Gastrocnemius medialis (tissue), 4 donors: ENCODE measurements around the gene NOS1AP. TPM values are rescaled to one million over a fixed set of nuclear protein-coding genes. Genes with fewer than 3 reads are reported as not detected.

ENCODE experiments used
- ATAC-seq, 2 donors: fragments of 150-250 bp; one replicate each; pipeline ENCODE4 v1.9.1; 2016
- DNase-seq, 2 donors: peaks; one replicate each; pipeline ENCODE4 v3.0.0-alpha.2; 2019
- H3K27ac ChIP-seq, 4 donors: fragments of 200-600 bp; sonication (generic); 1 replicate in 1 of 4; 2 replicates in 3 of 4; pipeline ENCODE4 v1.5.1; 2016 to 2018; ENCODE audit warnings: mild to moderate bottlenecking in 2 of 4, moderate library complexity in 1 of 4
- H3K27me3 ChIP-seq, 3 donors: fragments of 200-600 bp; sonication (generic) in 2 of 3; 1 replicate in 1 of 3; 2 replicates in 2 of 3; pipeline versions ENCODE4 v1.5.1 to v1.6.0; 2016 to 2019; ENCODE audit warnings: mild to moderate bottlenecking in 1 of 3, moderate library complexity in 1 of 3
- H3K36me3 ChIP-seq, 2 donors: fragments of 200-600 bp; sonication (generic) in 1 of 2; one replicate each; pipeline ENCODE4 v1.5.1; 2017 to 2018
- H3K4me1 ChIP-seq, 2 donors: fragments of 200-600 bp; sonication (generic) in 1 of 2; one replicate each; pipeline ENCODE4 v1.5.1; 2016 to 2017; ENCODE audit warnings: mild to moderate bottlenecking in 2 of 2
- H3K4me3 ChIP-seq, 4 donors: fragments of 200-600 bp; sonication (generic) in 3 of 4; 1 replicate in 1 of 4; 2 replicates in 3 of 4; pipeline ENCODE4 v1.5.1; 2016 to 2019; ENCODE audit warnings: mild to moderate bottlenecking in 2 of 4
- H3K9me3 ChIP-seq, 3 donors: fragments of 200-600 bp; sonication (generic) in 2 of 3; 1 replicate in 1 of 3; 2 replicates in 2 of 3; pipeline ENCODE4 v1.5.1; 2016 to 2019
- CTCF ChIP-seq, 5 experiments: fragments of 450-650 bp in 3 of 5; fragments of 200-600 bp in 2 of 5; sonication (generic) in 2 of 5; IDR thresholded peaks in 4 of 5; conservative IDR thresholded peaks in 1 of 5; 1 replicate in 4 of 5; 2 replicates in 1 of 5; pipeline ENCODE4 v1.5.1; 2016 to 2019; ENCODE audit warnings: antibody characterized with exemption in 5 of 5, mild to moderate bottlenecking in 3 of 5, moderate library complexity in 3 of 5
- POLR2A ChIP-seq, 2 donors: fragments of 450-650 bp; IDR thresholded peaks; one replicate each; pipeline ENCODE4 v1.6.1; 2017; ENCODE audit warnings: antibody characterized with exemption in 2 of 2, mild to moderate bottlenecking in 2 of 2, moderate library complexity in 2 of 2
- in situ Hi-C, 4 donors: fragments of 200-750 bp; cut with MboI; loops; one replicate each; pipeline versions ENCODE4 v1.15.0 to v1.8.0; 2017; ENCODE audit warnings: low sequenced_read_pairs in 4 of 4
- intact Hi-C: fragments of 100-400 bp; cut with DNase I; formaldehyde crosslinking; loops from one replicate; pipeline ENCODE4 v1.15.1; 2023; ENCODE audit warnings: low total_unique reads
- total RNA-seq, 4 donors: library from RNA; depleted of rRNA; stranded (reverse); fragments of >200 nt; gene quantifications; one replicate each; pipeline versions ENCODE4 v1.1.0 to v1.2.3, GENCODE V29; 2016

The NOS1AP gene
- total RNA-seq, 4 donors from 2014 or later, result 0.20 to 0.40 (median 0.25) TPM

DNA sequence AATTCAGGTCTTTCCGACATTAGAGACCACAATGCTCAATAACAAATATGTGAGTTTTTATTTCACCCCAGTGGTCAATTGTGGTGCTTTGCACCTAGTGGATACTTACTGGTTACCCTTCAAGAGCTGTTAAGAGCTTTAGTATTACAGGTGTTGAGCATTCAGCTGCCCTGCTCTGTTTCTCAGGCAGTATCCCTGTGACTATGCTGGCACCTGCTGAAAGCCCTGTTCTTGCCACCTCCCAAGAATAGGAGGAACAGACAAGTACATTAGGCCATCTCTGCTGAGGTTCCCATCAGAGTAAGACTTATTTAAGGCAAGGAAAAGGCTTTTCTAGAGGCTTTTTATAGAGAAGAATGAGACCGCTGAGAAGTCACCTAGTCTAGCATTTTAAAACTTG, 60.8 kb downstream of the NOS1AP start:
- no peaks in the 10 kb centered on the region for H3K27me3 ChIP-seq
- in situ Hi-C loops, result no loop called here
- DNase-seq, result no peak
- peaks cover 5% of the 10 kb centered on the region in 2 donors for H3K4me1 ChIP-seq
- H3K9me3 ChIP-seq, result no peaks in the 10 kb centered on the region
- intact Hi-C loops, result no loop called here
- H3K4me3 ChIP-seq, result no peak overlapping the region
- TF ChIP-seq CTCF (IDR thresholded peaks at IDR 0.05 in 4 of 5, conservative IDR thresholded peaks at IDR 0.05 in 1 of 5), result no peak
- no peak for TF ChIP-seq POLR2A (IDR thresholded peaks at IDR 0.05)
- no peak for ATAC-seq
- H3K27ac ChIP-seq, result no peak overlapping the region
- no peaks in the 10 kb centered on the region for H3K36me3 ChIP-seq

DNA sequence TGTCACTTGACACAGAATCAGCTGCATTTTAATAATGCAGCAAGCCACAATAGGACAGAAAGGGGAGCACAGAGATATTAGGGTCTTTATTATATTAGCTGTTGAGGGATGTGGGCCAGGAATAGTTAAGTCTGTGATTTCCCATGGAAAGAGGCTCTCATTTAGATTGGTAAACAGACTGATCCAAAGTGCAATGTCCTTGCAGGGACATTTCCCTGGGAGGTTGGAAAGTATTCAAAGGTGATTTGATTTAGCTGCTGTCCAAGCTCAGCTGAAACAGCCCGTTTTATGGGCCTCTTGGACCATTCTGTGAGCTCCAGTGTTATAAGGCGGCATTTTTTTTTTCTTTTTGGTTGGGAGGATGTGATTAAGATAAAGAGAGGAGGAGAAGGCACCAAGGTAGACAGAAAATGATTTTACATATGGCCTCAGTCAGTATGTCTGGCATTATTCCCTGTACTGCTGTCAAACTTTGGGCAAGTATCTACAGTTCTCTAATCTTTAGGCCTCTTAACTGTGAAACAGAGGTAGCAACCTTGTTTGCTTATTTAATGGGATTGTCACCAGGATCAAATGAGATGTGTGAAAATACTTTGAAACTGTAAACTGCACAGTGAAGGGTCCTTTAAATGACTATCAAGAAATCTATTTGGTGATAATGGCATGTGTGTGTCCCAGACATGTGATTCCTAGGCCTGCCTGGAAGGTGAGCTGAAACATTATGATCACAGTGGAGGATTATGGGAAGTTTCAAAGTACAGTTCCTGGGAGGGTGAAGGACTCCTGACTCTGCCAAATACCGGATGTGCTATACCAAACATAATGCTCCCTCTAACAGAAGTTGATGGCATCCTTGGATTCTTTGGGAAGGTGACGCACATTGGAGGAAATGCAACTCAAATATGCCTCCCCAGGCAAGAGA, 62.2 kb downstream of the NOS1AP start:
- no peaks in the 10 kb centered on the region for H3K36me3 ChIP-seq
- no peak for ATAC-seq
- H3K27me3 ChIP-seq, result no peaks in the 10 kb centered on the region
- no peak for DNase-seq
- in situ Hi-C loops (no loop called here), intact Hi-C loops (no loop called here)
- H3K27ac ChIP-seq, result no peak overlapping the region
- TF ChIP-seq CTCF (IDR thresholded peaks at IDR 0.05 in 4 of 5, conservative IDR thresholded peaks at IDR 0.05 in 1 of 5), result no peak
- TF ChIP-seq POLR2A (IDR thresholded peaks at IDR 0.05), result no peak
- H3K4me1 ChIP-seq, result peaks cover 5% of the 10 kb centered on the region in 2 donors
- H3K9me3 ChIP-seq, result no peaks in the 10 kb centered on the region
- no peak overlapping the region for H3K4me3 ChIP-seq

DNA sequence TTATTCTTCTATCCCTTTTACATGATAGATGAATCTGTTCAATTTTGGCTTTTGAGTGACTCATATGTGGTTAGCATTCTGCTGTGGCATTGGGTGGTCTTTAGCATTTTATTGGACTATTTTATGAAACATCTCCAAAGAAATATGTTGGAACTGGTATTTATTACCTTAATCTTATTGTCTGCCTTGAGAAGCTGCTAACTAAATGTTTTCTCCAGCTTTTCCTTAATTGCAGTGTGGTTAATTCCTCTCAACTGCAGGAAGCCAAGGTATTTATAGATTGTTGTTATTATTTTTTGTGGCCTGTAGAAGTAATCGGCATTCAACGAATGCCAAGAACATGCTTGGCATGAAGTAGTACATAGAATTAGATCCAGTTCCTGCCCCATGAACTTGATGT, 64.1 kb downstream of the NOS1AP start:
- ATAC-seq (no peak), DNase-seq (no peak)
- H3K4me1 ChIP-seq, result peaks cover 5% of the 10 kb centered on the region in 2 donors
- no peak overlapping the region for H3K4me3 ChIP-seq
- in situ Hi-C loops (no loop called here), intact Hi-C loops (no loop called here)
- no peaks in the 10 kb centered on the region for H3K9me3 ChIP-seq
- no peak overlapping the region for H3K27ac ChIP-seq
- TF ChIP-seq POLR2A (IDR thresholded peaks at IDR 0.05) (no peak), CTCF (IDR thresholded peaks at IDR 0.05 in 4 of 5, conservative IDR thresholded peaks at IDR 0.05 in 1 of 5) (no peak)
- no peaks in the 10 kb centered on the region for H3K36me3 ChIP-seq
- no peaks in the 10 kb centered on the region for H3K27me3 ChIP-seq

DNA sequence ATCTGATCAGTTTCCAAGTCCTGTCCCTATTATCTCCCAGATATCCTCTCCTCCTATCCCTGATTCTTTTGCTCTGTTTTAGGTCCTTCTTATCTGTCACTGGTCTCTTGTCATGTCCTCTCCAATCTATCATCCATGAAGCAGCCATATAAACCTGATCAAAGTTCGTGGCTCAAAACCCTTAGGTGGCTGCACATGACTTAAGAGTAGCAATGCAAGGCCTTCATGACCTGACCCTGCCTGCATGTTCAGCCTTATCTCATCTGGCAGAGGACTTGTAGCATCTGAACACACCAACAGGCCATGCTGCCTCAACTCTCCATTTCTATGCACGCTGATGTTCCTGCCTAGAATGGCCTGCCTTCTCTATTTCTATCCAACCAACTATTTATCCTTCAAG, 65.2 kb downstream of the NOS1AP start:
- TF ChIP-seq POLR2A (IDR thresholded peaks at IDR 0.05) (no peak), CTCF (IDR thresholded peaks at IDR 0.05 in 4 of 5, conservative IDR thresholded peaks at IDR 0.05 in 1 of 5) (no peak)
- Histone ChIP-seq H3K4me3 (no peak overlapping the region), H3K9me3 (no peaks in the 10 kb centered on the region), H3K27ac (no peak overlapping the region), H3K36me3 (no peaks in the 10 kb centered on the region), H3K27me3 (no peaks in the 10 kb centered on the region), H3K4me1 (peaks cover 5% of the 10 kb centered on the region in 2 donors)
- in situ Hi-C loops (no loop called here), intact Hi-C loops (no loop called here)
- ATAC-seq (no peak), DNase-seq (no peak)
